Astrocyte (in vitro differentiated cells and primary cell): ENCODE results near the gene COA8. TPM values are rescaled to one million over a fixed set of nuclear protein-coding genes. Genes with fewer than 3 reads are reported as not detected.

Source experiments
- DNase-seq: peaks from one replicate; pipeline ENCODE4 v3.0.0-alpha.2; 2010; ENCODE audit warnings: low read depth
- FAIRE-seq: peaks from 2 replicates; lab custom pipeline; 2011; peaks lifted over from hg19 to GRCh38; lab: Jason Lieb, UNC
- H2AFZ ChIP-seq: 2 replicates; pipeline ENCODE4 v1.6.0; 2012; ENCODE audit warnings: low read depth, low read length, inconsistent platforms
- H3K27ac ChIP-seq: 2 replicates; pipeline ENCODE4 v1.5.1; 2011; ENCODE audit warnings: low read depth, low read length, inconsistent platforms
- H3K27me3 ChIP-seq: 2 replicates; pipeline ENCODE4 v1.6.0; 2011; ENCODE audit warnings: low read length, inconsistent platforms; ENCODE audit not compliant: insufficient read depth
- H3K36me3 ChIP-seq: 2 replicates; pipeline ENCODE4 v1.5.1; 2011; ENCODE audit warnings: low read length, inconsistent platforms; ENCODE audit not compliant: insufficient read depth
- H3K4me1 ChIP-seq: 2 replicates; pipeline ENCODE4 v1.5.1; 2011; ENCODE audit warnings: low read length, inconsistent platforms; ENCODE audit not compliant: insufficient read depth
- H3K4me2 ChIP-seq: 2 replicates; pipeline ENCODE4 v1.6.0; 2012; ENCODE audit warnings: low read length, inconsistent platforms
- H3K4me3 ChIP-seq: 2 replicates; pipeline ENCODE4 v1.5.1; 2011; ENCODE audit warnings: low read depth, mild to moderate bottlenecking, low read length, inconsistent platforms; ENCODE audit not compliant: insufficient read depth
- H3K79me2 ChIP-seq: 2 replicates; pipeline ENCODE4 v1.6.0; 2012; ENCODE audit warnings: mild to moderate bottlenecking, low read length, inconsistent platforms; ENCODE audit not compliant: insufficient read depth
- H3K9ac ChIP-seq: 2 replicates; pipeline ENCODE4 v1.6.0; 2012; ENCODE audit warnings: mild to moderate bottlenecking, low read length, inconsistent platforms
- H3K9me3 ChIP-seq: 2 replicates; pipeline ENCODE4 v1.5.1; 2012; ENCODE audit warnings: low read depth, mild to moderate bottlenecking, low read length, inconsistent platforms; ENCODE audit not compliant: insufficient read depth
- H4K20me1 ChIP-seq: 2 replicates; pipeline ENCODE4 v1.6.0; 2012; ENCODE audit warnings: low read length, inconsistent platforms; ENCODE audit not compliant: insufficient read depth
- H3K27ac Mint-ChIP-seq: one replicate; pipeline ENCODE4 v1.8.0; 2021; ENCODE audit warnings: mild to moderate bottlenecking, mixed read lengths; ENCODE audit not compliant: unreplicated experiment
- H3K27me3 Mint-ChIP-seq: one replicate; pipeline ENCODE4 v1.8.0; 2021; ENCODE audit warnings: low read depth, mixed read lengths; ENCODE audit not compliant: unreplicated experiment
- H3K36me3 Mint-ChIP-seq: one replicate; pipeline ENCODE4 v1.8.0; 2021; ENCODE audit warnings: low read depth, mixed read lengths; ENCODE audit not compliant: unreplicated experiment
- H3K4me1 Mint-ChIP-seq: one replicate; pipeline ENCODE4 v1.8.0; 2021; ENCODE audit warnings: low read depth, mixed read lengths; ENCODE audit not compliant: unreplicated experiment
- H3K4me3 Mint-ChIP-seq: one replicate; pipeline ENCODE4 v1.8.0; 2021; ENCODE audit warnings: mild to moderate bottlenecking, moderate library complexity, mixed read lengths; ENCODE audit not compliant: unreplicated experiment
- H3K9me3 Mint-ChIP-seq: one replicate; pipeline ENCODE4 v1.8.0; 2021; ENCODE audit warnings: mild to moderate bottlenecking, mixed read lengths; ENCODE audit not compliant: unreplicated experiment
- EZH2 ChIP-seq: IDR thresholded peaks from 2 replicates; pipeline ENCODE4 v1.6.1; 2012; ENCODE audit warnings: mild to moderate bottlenecking, low read length, inconsistent platforms; ENCODE audit not compliant: insufficient read depth
- total RNA-seq: library from RNA; stranded (reverse); gene quantifications from 2 replicates; pipeline ENCODE4 v1.2.1, GENCODE V29; 2021
- TF ChIP-seq, protein P1 (sequence below): IDR thresholded peaks from 2 replicates; pipeline ENCODE4 v1.5.1; 2011; ENCODE audit warnings: low read depth, mild to moderate bottlenecking, inconsistent platforms, low read length, moderate library complexity; ENCODE audit not compliant: insufficient read depth

COA8 gene
- total RNA-seq, 1 donor from 2014 or later, result 56.2 TPM

GRCh38 chr14:103626146-103626850, 63.5 kb downstream of the COA8 start:
- Histone ChIP-seq H3K4me1 (peaks cover 23% of the 10 kb centered on the region), H3K9me3 (no peaks in the 10 kb centered on the region), H3K27me3 (no peaks in the 10 kb centered on the region), H2AFZ (no peak overlapping the region), H3K4me3 (no peak overlapping the region), H4K20me1 (peaks cover 16% of the 10 kb centered on the region), H3K27ac (no peak overlapping the region), H3K36me3 (no peaks in the 10 kb centered on the region), H3K9ac (no peak overlapping the region), H3K4me2 (no peak overlapping the region), H3K79me2 (peaks cover 25% of the 10 kb centered on the region)
- TF ChIP-seq EZH2, result no peak
- TF ChIP-seq, protein P1, sequence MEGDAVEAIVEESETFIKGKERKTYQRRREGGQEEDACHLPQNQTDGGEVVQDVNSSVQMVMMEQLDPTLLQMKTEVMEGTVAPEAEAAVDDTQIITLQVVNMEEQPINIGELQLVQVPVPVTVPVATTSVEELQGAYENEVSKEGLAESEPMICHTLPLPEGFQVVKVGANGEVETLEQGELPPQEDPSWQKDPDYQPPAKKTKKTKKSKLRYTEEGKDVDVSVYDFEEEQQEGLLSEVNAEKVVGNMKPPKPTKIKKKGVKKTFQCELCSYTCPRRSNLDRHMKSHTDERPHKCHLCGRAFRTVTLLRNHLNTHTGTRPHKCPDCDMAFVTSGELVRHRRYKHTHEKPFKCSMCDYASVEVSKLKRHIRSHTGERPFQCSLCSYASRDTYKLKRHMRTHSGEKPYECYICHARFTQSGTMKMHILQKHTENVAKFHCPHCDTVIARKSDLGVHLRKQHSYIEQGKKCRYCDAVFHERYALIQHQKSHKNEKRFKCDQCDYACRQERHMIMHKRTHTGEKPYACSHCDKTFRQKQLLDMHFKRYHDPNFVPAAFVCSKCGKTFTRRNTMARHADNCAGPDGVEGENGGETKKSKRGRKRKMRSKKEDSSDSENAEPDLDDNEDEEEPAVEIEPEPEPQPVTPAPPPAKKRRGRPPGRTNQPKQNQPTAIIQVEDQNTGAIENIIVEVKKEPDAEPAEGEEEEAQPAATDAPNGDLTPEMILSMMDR, result no peak
- Mint-ChIP-seq H3K4me1 (peaks cover 19% of the 10 kb centered on the region), H3K4me3 (peak overlapping the region; percentile 45), H3K27ac (peak overlapping the region; percentile 1), H3K27me3 (no peaks in the 10 kb centered on the region), H3K36me3 (no peaks in the 10 kb centered on the region), H3K9me3 (no peaks in the 10 kb centered on the region)
- DNase-seq, result no peak
- FAIRE-seq, result no peak

GRCh38 chr14:103627073-103628025, 64.6 kb downstream of the COA8 start:
- DNase-seq (no peak), FAIRE-seq (no peak)
- Mint-ChIP-seq H3K36me3 (no peaks in the 10 kb centered on the region), H3K27ac (peak overlapping the region; percentile 84), H3K27me3 (no peaks in the 10 kb centered on the region), H3K4me3 (peak overlapping the region; percentile 34), H3K9me3 (no peaks in the 10 kb centered on the region), H3K4me1 (peaks cover 19% of the 10 kb centered on the region)
- peak overlapping the region; percentile 97 for H3K4me2 ChIP-seq
- peak overlapping the region; percentile 88 for H2AFZ ChIP-seq
- H3K79me2 ChIP-seq, result peaks cover 36% of the 10 kb centered on the region
- H3K4me1 ChIP-seq, result peaks cover 23% of the 10 kb centered on the region
- no peak for TF ChIP-seq EZH2
- TF ChIP-seq, protein P1, result no peak
- no peak overlapping the region for H3K4me3 ChIP-seq
- no peaks in the 10 kb centered on the region for H3K27me3 ChIP-seq
- H4K20me1 ChIP-seq, result peaks cover 26% of the 10 kb centered on the region
- H3K27ac ChIP-seq, result peak overlapping the region; percentile 92
- H3K36me3 ChIP-seq, result peaks cover 5% of the 10 kb centered on the region
- peak overlapping the region; percentile 95 for H3K9ac ChIP-seq
- no peaks in the 10 kb centered on the region for H3K9me3 ChIP-seq
